Measurements from ENCODE around the gene MCTP1. TPM values are rescaled to one million over a fixed set of nuclear protein-coding genes. Genes with fewer than 3 reads are reported as not detected.

MCTP1 gene
- polyA plus RNA-seq, 1 donor from 2014 or later, result 1.9 TPM

DNA sequence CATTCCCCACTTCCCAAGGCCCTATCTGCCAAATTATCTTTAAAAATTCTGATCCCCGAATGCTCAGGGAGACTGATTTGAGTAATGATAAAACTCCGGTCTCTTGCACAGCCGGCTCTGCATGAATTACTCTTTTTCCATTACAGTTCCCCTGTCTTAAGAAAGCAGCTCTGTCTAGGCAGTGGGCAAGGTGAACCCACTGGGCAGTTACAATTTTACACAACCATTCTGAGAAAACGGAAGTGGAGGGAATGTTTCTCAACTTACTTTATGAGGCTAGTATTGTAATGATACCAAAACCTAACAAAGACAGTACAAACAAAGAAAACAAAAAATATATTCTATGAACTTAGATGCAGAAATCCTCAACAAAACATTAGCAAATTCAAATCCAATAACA lies 100.0 kb downstream of the MCTP1 start:
- Histone ChIP-seq H4K20me1 (ENCODE audit: insufficient read depth) (no peaks in the 10 kb centered on the region), H3F3A (ENCODE audit: insufficient read depth, low read length, poor library complexity, severe bottlenecking) (no peaks in the 10 kb centered on the region), H3K9me3 (ENCODE audit: low read length) (no peaks in the 10 kb centered on the region), H3K4me3 (ENCODE audit: low read length) (no peak overlapping the region), H3K9ac (ENCODE audit: low read length) (no peak overlapping the region), H3K4me2 (ENCODE audit: low read length) (no peak overlapping the region), H2AFZ (ENCODE audit: low read depth, low read length) (no peak overlapping the region), H3K27ac (ENCODE audit: low read length) (no peak overlapping the region), H3K27me3 (ENCODE audit: insufficient read depth, low read depth, low read length) (no peaks in the 10 kb centered on the region), H3K36me3 (ENCODE audit: insufficient read depth, low read length) (no peaks in the 10 kb centered on the region), H3K79me2 (replicated peaks; ENCODE audit: insufficient read depth, low read length) (no peaks in the 10 kb centered on the region), H3K9me2 (ENCODE audit: insufficient read depth, low read length) (no peaks in the 10 kb centered on the region)
- TF ChIP-seq SMC3 (conservative IDR thresholded peaks at IDR 0.05; ENCODE audit: poor library complexity) (no peak), TAF1 (IDR thresholded peaks at IDR 0.05; ENCODE audit: low read depth) (no peak), EP300 (conservative IDR thresholded peaks at IDR 0.05; ENCODE audit: poor library complexity, severe bottlenecking) (no peak), EZH2 (IDR thresholded peaks at IDR 0.05; ENCODE audit: borderline replicate concordance, insufficient read depth, low read length, poor library complexity, severe bottlenecking) (no peak), POLR2AphosphoS5 (IDR thresholded peaks at IDR 0.05) (no peak), MXI1 (conservative IDR thresholded peaks at IDR 0.05; ENCODE audit: poor library complexity, severe bottlenecking) (no peak), RAD21 (conservative IDR thresholded peaks at IDR 0.05) (no peak)
- TF ChIP-seq, protein P1, sequence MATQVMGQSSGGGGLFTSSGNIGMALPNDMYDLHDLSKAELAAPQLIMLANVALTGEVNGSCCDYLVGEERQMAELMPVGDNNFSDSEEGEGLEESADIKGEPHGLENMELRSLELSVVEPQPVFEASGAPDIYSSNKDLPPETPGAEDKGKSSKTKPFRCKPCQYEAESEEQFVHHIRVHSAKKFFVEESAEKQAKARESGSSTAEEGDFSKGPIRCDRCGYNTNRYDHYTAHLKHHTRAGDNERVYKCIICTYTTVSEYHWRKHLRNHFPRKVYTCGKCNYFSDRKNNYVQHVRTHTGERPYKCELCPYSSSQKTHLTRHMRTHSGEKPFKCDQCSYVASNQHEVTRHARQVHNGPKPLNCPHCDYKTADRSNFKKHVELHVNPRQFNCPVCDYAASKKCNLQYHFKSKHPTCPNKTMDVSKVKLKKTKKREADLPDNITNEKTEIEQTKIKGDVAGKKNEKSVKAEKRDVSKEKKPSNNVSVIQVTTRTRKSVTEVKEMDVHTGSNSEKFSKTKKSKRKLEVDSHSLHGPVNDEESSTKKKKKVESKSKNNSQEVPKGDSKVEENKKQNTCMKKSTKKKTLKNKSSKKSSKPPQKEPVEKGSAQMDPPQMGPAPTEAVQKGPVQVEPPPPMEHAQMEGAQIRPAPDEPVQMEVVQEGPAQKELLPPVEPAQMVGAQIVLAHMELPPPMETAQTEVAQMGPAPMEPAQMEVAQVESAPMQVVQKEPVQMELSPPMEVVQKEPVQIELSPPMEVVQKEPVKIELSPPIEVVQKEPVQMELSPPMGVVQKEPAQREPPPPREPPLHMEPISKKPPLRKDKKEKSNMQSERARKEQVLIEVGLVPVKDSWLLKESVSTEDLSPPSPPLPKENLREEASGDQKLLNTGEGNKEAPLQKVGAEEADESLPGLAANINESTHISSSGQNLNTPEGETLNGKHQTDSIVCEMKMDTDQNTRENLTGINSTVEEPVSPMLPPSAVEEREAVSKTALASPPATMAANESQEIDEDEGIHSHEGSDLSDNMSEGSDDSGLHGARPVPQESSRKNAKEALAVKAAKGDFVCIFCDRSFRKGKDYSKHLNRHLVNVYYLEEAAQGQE (IDR thresholded peaks at IDR 0.05; ENCODE audit: borderline replicate concordance), result no peak
- TF ChIP-seq, protein P2, sequence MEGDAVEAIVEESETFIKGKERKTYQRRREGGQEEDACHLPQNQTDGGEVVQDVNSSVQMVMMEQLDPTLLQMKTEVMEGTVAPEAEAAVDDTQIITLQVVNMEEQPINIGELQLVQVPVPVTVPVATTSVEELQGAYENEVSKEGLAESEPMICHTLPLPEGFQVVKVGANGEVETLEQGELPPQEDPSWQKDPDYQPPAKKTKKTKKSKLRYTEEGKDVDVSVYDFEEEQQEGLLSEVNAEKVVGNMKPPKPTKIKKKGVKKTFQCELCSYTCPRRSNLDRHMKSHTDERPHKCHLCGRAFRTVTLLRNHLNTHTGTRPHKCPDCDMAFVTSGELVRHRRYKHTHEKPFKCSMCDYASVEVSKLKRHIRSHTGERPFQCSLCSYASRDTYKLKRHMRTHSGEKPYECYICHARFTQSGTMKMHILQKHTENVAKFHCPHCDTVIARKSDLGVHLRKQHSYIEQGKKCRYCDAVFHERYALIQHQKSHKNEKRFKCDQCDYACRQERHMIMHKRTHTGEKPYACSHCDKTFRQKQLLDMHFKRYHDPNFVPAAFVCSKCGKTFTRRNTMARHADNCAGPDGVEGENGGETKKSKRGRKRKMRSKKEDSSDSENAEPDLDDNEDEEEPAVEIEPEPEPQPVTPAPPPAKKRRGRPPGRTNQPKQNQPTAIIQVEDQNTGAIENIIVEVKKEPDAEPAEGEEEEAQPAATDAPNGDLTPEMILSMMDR (IDR thresholded peaks at IDR 0.05; ENCODE audit: poor library complexity, severe bottlenecking), result no peak

DNA sequence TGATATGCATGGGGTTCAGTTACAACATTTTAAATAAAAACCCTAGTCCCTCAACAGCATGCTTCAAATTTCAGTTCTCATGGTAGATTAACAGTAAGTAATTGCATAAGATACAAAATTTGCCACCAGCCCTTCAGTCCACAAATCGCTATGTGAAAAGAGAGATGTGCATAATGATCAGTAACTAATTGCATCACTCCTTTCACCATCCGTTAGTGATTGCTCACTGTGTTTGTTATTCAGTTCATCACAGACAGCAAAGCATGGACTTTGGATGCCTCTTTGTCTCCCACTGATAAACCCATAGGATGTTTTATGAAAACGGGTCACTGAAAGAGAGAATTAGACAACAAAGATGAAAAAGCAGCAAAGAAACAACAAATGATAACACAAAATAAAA lies 103.2 kb downstream of the MCTP1 start:
- no peak overlapping the region for H3K9ac ChIP-seq (ENCODE audit: low read length)
- H3K27me3 ChIP-seq (ENCODE audit: insufficient read depth, low read depth, low read length), result no peaks in the 10 kb centered on the region
- no peaks in the 10 kb centered on the region for H3K36me3 ChIP-seq (ENCODE audit: insufficient read depth, low read length)

More for the DNA sequence above, 103.2 kb downstream of the MCTP1 start:
- TF ChIP-seq EP300 (conservative IDR thresholded peaks at IDR 0.05; ENCODE audit: poor library complexity, severe bottlenecking), result no peak
- no peak overlapping the region for H3K4me2 ChIP-seq (ENCODE audit: low read length)
- no peak overlapping the region for H2AFZ ChIP-seq (ENCODE audit: low read depth, low read length)
- no peak overlapping the region for H3K4me3 ChIP-seq (ENCODE audit: low read length)
- H3K79me2 ChIP-seq (replicated peaks; ENCODE audit: insufficient read depth, low read length), result no peaks in the 10 kb centered on the region
- no peaks in the 10 kb centered on the region for H3F3A ChIP-seq (ENCODE audit: insufficient read depth, low read length, poor library complexity, severe bottlenecking)
- H3K9me3 ChIP-seq (ENCODE audit: low read length), result no peaks in the 10 kb centered on the region
- H4K20me1 ChIP-seq (ENCODE audit: insufficient read depth), result no peaks in the 10 kb centered on the region
- H3K9me2 ChIP-seq (ENCODE audit: insufficient read depth, low read length), result no peaks in the 10 kb centered on the region
- no peak overlapping the region for H3K27ac ChIP-seq (ENCODE audit: low read length)

All from neural cell (in vitro differentiated cells).